GM21526 (cell line): ENCODE data around the gene BRMS1L.
"Not testable (repeated sequence)": the region's sequence is repeated elsewhere in the genome, so short reads cannot be mapped to it uniquely, and the experiment has no call there.

Experiments
- ATAC-seq: cut with Tn5 transposase; IDR thresholded peaks from one replicate; pipeline ENCODE4 v1.9.1; 2021; ENCODE audit warnings: moderate library complexity; ENCODE audit not compliant: unreplicated experiment, low FRiP score

Gene BRMS1L, protein sequence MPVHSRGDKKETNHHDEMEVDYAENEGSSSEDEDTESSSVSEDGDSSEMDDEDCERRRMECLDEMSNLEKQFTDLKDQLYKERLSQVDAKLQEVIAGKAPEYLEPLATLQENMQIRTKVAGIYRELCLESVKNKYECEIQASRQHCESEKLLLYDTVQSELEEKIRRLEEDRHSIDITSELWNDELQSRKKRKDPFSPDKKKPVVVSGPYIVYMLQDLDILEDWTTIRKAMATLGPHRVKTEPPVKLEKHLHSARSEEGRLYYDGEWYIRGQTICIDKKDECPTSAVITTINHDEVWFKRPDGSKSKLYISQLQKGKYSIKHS

DNA sequence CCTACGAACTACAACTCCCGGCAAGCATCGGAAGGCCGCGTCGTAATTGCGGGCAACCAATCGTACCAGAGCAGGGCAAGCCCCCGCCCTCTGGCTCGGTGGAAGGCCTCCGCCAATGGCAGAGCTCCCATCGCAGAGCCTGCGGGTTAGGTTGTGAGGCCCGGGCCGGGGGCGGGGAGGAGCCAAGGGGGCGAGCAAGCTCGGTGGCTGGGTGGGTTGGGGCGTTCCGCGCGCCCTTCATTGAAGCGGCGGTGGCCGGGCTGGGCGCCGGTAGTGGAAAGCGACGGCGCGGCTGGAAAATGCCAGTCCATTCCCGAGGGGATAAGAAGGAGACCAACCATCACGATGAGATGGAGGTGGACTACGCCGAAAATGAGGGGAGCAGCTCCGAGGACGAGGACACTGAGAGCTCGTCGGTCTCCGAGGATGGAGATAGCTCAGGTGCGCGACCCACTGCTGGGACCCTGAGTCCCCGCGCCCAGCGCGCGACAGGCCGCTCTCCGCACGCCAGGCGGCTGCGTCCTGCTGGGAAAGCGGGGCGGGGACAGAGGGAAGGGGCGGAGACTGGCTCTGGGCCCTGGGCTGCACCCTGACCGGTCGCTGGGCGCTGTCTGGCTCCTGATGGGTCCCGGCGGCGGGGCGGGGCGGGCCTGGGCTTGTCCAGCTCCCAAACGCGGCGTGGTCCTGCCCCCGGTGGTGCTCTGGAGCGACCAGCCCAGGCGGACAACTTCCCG, at the start of gene BRMS1L:
BRMS1L (plus strand) TSS at position 121 of the 734 bp plus-strand sequence; CDS start at position 300, 179 bp downstream.
- ATAC-seq = peak; percentile 97

DNA sequence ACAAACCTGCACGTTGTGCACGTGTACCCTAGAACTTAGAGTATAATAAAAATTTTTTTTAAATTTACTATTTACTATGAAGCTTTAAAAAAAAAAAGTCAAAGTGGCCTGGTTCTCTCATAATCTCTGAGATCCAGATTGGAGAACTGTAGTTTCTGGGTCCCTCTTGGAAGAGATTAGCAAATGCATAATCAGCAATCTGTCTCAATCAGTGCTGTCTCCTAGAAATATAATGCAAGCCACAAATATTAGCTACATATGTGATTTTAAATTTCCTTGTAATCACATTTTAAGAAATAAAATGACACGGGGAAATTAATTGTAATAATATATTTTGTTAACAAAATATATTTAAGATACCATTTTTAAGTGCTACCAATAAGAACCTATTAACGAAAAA, 49.3 kb upstream of the BRMS1L start:
- ATAC-seq = no peak

DNA sequence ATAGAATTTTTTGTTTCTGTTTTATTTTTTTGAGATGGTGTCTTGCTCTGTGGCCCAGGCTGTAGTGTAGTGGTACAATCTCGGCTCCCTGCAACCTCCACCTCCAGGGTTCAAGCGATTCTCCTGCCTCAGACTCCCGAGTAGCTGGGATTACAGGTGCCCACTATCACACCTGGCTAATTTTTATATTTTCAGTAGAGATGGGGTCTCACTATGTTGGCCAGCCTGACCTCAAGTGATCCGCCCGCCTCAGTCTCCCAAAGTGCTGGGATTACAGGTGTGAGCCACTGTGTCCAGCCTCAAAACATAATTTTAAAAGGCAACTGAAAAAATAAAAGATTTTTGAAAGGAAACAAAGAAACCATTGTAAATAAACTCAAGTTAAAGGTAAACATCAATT, 48.6 kb upstream of the BRMS1L start:
- not testable (repeated sequence) for ATAC-seq

DNA sequence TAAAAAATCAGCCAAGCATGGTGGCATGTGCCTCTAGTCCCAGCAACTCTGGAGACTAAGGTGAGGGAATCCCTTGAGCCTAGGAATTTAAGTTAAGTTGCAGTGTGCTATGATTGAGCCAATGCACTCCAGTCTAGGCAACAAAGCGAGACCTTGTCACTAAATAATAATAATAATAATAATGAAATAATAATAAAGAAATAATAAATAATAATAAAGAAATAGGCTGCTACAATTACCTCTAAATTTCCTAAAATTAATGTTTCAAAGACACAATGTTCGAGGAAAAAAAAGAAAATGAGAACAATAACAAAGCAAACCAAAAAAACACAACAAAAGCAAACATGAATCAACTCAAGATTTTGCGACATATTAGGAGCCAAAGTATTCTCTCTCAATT, 46.8 kb upstream of the BRMS1L start:
- ATAC-seq = no peak

DNA sequence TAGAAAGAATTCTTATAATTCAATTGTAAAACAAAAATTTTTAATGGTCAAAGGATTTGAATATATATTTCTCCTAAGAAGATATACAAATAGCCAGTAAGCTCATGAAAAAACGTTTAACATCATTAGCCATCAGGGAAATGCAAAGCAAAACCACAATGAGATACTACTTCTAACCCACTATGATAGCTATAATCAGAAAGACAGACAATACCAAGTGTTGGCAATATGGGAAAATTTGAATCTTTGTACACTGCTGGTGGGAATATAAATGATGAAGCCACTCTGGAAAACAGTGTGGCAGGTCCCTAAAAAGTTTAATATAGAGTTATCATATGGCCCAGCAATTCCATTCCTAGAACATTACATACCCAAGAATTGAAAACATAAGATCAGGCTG, 42.4 kb upstream of the BRMS1L start:
- ATAC-seq = no peak

DNA sequence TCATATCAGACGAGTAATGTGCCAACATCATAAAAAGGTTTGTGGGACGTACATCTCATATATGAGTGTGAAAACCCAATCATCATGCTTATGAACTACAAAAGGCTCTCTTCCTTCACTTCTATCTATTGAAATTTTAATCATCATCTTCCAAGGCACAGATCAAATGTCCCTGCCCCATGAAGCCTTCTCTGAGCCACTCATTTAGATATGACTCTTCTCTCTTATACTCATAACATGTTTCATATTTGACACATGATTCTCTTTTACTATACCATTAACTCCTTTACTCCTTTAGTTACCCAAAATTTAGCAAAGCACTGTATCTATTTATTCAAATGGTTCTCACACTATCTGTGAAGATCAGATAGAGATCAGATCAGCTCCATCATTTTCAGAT, 39.3 kb upstream of the BRMS1L start:
- ATAC-seq = no peak

DNA sequence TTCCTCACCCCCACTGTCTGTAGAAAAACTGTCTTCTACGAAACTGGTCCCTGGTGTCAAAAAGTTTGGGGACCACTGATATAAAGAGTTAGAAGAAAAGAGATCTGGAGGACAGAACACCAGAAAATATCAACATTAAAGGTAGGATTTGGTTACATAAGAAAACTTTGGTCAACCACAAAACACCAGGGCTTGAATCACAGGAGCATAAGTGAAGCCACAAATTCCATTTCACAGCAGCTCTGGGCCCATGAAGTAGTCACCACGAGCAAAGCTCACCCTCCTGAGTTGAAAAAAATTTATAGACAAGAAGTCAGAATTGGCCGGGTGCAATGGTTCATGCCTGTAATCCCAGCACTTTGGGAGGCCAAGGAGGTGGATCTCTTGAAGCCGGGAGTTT, 36.5 kb upstream of the BRMS1L start:
- ATAC-seq = no peak

DNA sequence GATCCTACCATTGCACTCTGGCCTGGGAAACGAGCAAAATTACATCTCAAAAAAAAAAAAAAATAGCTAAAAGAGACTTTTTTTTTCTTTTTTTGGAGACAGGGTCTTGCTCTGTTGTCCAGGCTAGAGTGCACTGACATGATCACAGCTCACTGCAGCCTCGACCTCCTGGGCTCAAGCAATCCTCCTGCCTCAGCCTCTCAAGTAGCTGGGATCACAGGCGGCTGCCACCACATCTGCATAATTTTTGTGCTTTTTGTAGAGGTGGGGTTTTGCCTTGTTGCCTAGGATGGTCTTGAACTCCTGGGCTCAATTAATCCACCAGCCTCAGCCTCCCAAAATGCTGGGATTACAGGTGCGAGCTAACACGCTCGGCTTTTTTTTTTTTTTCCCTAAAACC, 28.3 kb upstream of the BRMS1L start:
- ATAC-seq = no peak

DNA sequence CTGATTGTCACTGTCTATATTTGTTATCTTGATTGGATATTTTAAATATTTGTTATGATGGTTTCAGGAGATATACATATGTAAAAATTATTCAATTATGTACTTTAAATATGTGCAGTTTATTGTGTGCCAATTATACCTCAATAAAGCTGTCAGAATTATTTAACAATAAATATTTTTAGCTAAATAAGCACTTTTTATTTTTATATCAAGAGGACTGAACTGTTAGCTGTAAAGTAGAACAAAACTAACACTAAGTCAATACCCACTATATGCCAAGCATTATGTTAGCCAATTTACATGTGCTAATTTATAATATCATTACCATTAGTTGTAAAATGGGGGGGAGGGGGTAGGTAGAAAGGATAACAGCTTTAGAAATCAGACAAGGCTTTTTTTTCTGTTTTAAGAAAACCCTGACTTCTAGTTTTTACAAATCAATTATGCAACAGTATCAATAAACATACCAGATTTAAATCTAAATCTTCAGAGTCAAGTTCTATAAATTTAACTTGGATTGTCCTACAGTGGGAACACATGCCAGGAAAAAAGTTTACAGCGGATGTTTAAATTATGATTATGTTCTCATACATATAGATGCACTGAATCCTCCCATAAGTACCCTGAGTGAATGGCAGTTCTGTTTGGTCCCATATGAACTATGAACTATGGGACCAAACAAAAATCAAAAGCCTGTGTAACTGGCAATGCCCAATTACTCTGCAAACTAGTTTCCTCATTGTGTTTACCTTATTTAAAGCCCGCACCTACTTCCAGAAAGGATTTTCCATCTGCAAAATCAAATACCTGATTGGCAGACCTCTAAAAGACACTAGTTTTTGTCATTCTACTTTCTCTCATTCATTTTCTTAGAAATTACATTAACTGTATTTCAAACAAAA, 19.9 kb upstream of the BRMS1L start:
- no peak for ATAC-seq

DNA sequence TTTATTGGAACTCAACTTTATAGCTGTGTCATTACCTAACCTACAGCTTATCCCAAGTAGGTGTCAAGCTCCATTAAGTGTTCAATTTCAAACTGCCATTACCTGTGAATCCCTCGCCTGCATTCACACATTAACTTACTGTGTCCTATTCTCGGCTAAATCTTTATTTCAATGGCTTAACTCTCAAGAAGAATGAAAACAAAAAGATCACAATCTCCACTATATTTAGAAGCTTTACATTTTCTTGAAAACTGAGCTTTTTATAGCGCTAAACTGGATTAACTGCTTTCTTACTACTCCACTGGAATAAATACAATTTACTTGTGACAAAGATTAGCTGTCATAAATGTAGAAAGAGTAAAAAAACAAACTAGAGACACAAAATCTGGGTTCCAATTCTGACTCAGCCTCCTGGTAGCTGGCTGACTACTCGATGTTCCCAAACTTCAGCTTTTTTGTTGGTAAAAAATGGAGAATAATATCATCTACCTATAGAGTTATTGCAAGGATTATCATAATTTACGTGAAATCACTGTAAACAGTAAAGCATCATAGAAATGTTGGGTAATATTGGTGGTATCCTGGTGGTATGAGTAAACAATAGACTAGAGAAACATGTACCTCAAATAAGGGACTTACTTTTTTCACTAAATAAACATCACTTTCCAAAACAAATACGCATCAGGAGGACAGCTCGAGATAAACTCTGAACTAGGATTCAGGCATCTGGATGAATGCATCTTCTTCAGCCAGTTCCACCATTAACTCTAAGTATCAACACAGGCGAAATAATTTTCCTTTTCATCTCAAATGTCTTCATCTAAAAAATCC, 18.8 kb upstream of the BRMS1L start:
- ATAC-seq = no peak

DNA sequence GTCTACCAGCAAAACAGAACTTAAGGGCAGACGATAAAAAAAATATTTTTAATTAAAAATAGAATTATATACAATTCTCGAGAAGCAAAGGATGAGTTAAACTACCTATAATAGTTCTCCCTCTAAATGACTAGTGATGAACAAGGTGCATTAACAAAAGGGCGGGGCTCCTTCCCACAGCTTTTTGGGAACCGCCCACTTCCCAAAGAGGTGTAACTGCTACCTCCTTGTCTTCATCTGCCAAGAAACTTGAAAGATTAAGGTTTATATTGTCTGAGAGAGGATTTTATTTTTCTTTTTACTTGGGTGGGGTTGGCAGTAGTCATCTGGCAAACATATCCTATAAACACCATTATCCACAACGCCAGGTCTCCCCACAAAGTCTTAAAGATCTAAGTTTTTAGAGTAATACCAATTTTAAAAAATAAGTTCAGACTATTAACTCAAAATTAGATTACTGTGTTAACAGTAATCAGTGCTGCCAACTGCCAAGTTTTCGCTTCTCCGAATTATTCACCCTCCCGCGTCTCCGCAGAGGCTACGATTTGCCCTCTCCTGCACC, 18.0 kb upstream of the BRMS1L start:
- ATAC-seq = no peak

DNA sequence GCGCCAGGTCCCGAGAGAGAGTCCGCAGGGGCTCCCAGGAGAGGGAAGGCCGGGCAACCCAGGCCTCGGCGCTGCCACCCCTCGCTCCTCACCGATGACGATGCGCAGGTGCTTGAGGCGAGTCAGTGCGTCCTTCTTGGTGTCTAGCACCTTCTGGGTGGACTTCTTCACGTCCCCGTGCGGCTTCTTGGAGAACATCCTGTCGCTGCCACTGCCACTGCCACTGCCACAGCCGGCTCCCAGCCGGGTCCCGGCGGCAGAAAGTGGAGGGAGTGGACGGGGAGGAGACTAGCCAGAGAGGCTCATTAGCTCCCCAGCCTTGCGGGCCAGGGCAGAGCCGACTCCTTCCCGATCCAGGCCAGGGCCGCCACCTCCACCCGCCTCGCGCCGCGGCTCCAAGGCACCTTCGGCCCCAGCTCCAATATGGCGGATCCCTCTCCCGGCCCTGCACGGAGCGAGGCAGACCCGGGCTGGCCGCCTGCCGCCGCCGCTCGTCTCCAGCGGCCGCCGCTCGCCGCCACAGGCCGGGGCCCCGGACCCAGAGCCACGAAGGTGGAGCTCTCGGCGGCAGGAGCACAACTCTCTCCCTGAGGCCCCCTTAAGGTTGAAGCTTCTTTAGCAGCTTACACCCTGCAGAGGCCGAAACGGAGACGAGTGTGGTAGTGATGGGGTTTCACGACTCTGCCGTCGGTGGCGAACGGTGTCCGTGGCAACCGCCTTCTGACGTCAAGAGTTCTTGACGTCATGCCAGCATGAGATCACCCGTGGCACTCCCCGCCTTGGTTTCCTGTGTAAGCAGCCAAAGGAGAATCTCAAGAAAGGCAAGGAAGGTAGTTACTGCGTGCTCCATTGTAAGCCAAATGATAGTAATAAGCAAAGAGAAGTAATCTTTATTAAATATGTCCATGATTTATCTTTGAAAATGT, 17.2 kb upstream of the BRMS1L start, which contains the start of gene RALGAPA1:
RALGAPA1 (minus strand) TSS at position 658 of the 926 bp plus-strand sequence; CDS start at position 198, 460 bp downstream.
- ATAC-seq = peak; percentile 97

DNA sequence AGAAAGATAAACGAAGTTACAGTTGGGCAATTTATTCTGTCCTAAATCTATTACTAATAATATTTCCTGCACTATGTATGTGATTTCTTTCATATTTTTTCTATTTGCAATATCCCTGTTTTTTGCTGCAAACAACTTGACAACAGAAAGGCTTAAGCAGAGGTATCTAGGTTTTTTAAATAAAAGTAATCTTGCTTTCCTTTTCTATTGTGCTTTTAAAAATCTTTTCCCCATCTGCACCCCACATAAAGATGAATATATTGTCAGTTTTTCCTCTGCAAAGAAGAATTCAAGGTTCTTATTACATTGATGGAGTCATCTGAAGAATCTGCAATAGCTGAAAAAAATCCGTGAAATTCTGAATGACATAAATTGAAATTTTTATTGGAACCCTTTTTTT, 16.5 kb upstream of the BRMS1L start:
- ATAC-seq = no peak

DNA sequence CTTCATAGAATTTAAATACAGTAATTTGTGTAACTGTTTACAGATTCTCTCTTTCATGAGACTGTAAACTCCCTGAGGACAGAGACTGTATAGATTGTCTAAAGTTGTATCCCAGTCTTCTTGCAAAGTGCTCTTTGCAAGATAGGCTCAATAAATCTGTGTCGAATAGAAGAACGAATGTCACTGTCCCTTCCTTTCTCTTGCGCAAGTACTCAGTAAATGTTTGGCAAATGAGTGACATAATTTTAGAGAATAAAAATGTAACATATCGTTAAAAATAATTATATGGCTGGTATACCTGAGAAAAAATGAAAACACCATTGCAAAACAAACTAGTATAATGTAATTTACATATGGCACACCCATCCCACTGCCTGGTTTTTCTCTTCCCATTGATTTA, 15.2 kb upstream of the BRMS1L start:
- no peak for ATAC-seq

DNA sequence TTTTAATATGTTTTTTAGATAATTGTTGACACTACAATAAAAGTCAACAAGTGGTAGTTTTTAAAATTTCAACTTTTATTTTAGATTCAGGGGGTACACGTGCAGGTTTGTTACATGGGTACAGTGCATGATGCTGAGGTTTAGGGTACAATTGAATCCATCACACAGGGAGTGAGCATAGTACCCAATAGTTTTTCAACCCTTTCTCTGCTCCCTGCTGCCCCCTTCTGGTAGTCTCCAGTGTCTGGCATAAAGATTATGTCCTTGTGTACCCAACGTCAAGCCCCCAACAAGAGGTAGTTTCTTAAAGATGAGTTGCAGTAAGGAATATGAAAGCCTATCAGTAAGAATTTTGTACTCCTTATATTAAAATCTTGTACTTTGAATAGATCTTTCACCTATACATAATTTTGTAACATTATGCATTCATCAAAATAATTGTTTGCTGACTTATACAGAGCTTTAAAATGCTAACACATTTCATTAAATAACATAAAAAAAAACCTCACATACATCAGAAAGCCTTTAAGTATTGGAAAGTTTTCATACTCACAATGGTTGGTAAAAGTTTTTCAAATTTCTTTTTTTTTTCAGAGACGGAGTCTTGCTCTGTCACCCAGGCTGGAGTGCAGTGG, 11.7 kb upstream of the BRMS1L start:
- peak; percentile 63 for ATAC-seq

DNA sequence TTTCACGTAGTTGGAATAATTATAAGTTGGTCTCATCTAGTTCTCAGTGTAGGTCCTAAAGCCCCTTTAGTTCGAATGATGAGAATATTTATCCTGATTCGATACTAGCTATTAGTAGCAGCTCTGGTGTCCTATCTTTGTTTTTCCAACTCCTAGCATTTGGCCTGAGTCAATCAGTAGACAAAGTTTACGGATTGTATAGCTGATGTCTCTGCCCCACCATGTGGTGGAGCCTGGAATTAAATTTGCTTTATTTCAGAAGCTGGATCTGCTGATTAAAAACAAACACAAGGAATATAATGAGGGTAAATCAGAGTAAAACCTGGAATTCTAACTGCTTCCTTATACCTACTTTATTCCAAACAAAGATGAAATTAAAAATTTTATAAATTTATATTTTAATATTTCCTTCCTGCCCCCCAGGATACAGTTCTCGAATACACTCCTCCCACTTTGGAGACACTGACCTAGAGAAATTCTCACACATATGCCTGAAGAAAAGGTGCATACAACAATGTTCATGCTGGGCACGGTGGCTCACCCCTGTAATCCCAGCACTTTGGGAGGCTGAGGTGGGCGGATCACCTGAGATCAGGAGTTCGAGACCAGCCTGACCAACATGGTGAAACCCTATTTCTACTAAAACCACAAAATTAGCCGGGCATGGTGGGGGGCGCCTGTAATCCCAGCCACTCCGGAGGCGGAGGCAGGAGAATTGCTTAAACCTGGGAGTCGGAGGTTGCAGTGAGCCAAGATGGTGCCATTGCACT, 7.6 kb upstream of the BRMS1L start:
- no peak for ATAC-seq
